Fibroblast of pulmonary artery (primary cell): Measurements from ENCODE around the gene SLC29A3.
"Not testable (repeated sequence)": the region's sequence is repeated elsewhere in the genome, so short reads cannot be mapped to it uniquely, and the experiment has no call there.

Experiments used
- DNase-seq: peaks from one replicate; pipeline ENCODE4 v3.0.0-alpha.2; 2010; ENCODE audit warnings: low read depth
- H3K4me3 ChIP-seq: replicated peaks from 2 replicates; pipeline ENCODE4 v1.5.1; 2011; ENCODE audit warnings: low read depth, mild to moderate bottlenecking, control low read depth, low read length, moderate library complexity
- CTCF ChIP-seq: IDR thresholded peaks from 2 replicates; pipeline ENCODE4 v1.5.1; 2011; ENCODE audit warnings: mild to moderate bottlenecking, control low read depth, low read length, inconsistent platforms; ENCODE audit errors: missing control alignments

Gene SLC29A3

GRCh38 chr10:71319042-71319799, at the start of gene SLC29A3:
Gene SLC29A3 (plus strand): TSS chr10:71319259. CDS start chr10:71319310, 51 bp downstream.
- peak; percentile 78 for DNase-seq
- H3K4me3 ChIP-seq = peak within 1 kb of the TSS; percentile 73
- TF ChIP-seq CTCF = peak; percentile 78

DNA sequence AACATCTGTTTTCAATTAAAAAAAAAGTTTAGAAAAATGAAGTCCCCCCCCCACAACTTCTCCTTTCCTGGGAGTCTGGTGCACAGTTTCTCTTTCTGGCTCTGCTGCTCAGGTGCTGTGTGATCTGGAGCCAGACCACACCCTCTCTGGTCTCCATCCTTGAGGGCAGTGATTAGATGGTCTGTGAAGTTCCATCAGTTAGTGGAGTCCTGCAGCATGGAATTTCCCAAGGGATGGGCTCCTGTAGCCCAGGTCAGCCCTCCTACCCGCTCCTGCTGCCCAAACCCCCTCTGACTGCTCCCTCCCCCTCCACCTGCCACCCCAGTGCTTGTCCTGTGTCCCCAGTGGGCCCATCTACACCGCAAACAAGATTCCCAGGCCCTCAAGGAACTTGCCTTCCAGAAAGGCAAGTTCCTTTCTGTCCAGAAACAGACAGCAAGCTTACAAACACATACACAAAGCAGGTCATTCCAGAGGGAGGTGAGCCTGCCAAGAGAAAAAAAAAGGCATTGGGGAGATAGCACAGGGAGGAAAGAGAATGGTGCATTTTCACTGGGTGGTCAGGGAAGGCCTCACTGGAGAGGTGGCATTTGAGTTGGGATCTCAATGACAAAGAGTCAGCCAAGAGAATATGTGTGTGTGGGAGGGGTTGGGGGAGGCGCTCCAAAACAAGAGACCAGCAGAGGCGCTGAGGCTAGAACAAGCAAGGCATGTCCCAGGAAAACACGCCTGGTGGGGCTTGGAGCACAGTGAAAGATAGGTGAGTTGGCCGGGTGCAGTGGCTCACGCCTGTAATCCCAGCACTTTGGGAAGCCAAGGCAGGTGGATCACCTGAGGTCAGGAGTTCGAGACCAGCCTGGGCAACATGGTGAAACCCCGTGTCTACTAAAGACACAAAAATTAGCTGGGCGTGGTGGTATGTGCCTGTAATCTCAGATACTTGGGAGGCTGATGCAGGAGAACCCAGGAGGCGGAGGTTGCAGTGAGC, 49.5 kb upstream of the SLC29A3 start:
- TF ChIP-seq CTCF = no peak
- no peak overlapping the region for H3K4me3 ChIP-seq
- peak; percentile 72 for DNase-seq

DNA sequence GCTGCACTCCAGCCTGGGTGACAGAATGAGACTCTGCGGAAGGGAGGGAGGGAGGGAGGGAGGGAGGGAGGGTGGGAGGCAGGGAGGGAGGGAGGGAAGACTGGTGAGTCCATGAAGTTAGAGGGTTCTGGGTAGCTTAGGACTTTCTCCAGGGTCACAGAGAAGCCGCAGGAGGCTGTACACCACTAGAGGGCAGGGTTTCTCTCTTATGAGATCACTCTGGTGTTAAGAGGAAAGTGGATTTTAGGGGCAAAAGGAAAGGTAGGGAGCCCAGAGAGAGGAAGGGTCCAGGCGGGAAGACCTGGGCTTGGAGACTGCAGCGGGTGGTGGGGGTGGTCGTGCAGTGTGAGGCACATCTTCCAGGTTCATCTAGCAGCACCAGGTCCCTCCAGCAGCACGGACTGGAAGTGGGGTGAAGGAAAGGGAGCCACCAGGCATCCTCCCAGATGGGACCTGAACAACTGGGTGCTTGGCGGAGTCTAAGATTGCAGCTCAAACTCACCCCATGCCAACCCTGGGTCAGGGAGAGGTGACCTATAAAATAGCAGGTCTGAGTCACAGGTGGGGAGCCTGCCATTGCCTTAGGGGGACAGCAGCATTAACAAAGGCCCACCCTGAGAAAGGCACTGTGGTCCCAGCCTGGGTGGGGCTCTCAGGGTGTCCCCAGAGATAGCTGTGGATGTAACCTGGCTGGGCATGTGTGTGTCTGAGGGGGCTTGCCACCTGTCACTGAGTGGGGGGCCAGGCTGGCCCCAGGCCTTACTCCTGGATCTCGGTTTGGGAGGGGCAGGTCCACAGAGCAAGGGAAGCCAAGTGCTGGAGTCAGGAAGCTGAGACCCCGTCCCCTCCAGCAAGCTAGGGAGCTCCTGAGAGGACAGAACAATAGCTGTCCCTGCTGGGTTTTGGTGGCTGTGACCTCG, 48.5 kb upstream of the SLC29A3 start:
- DNase-seq = peak; percentile 90
- no peak overlapping the region for H3K4me3 ChIP-seq

GRCh38 chr10:71271662-71272055, 47.4 kb upstream of the SLC29A3 start:
- H3K4me3 ChIP-seq = no peak overlapping the region
- DNase-seq = peak; percentile 44
- TF ChIP-seq CTCF = no peak

More for the DNA sequence above, 48.5 kb upstream of the SLC29A3 start:
- TF ChIP-seq CTCF = peak; percentile 75

- no peak for TF ChIP-seq CTCF
- no peak overlapping the region for H3K4me3 ChIP-seq
- peak; percentile 85 for DNase-seq
Measured at GRCh38 chr10:71272056-71272771, 46.8 kb upstream of the SLC29A3 start.

DNA sequence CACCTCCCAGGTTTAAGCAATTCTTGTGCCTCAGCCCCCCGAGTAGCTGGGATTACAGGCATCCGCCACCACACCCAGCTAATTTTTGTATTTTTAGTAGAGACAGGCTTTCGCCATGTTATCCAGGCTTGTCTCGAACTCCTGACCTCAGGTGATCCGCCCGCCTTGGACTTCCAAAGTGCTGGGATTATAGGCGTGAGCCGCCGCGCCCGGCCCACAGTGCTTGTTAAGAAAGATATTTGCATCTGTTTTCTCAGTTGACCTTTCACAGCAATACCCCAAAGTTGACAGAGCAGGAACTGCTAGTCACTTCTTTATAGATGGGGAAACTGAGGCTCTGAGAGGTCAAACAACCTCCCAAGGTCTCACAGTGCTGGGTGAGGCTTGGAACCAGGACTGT, 46.1 kb upstream of the SLC29A3 start:
- DNase-seq, H3K4me3 ChIP-seq: not testable (repeated sequence)
